GM12878 (cell line): ENCODE results near the gene PLOD2. TPM values are rescaled to one million over a fixed set of nuclear protein-coding genes. Genes with fewer than 3 reads are reported as not detected.

ENCODE experiments used
- ATAC-seq: fragments of 200-7000 bp; cut with Tn5 transposase; 3 replicates; pipeline ENCODE4 v1.9.1; 2020; ENCODE audit warnings: mild to moderate bottlenecking, moderate library complexity
- BruUV-seq: library from RNA; stranded (reverse); fragments of 400-500 nt; replicated peaks from 2 replicates; lab custom pipeline; 2021; lab: Mats Ljungman, UMichigan
- CTCF ChIA-PET: fragments of 300-600 bp; sonication (Branson Sonifier 250); formaldehyde crosslinking; extraction: SDS; loops from one replicate; lab custom pipeline; 2021; ENCODE audit warnings: inconsistent platforms; lab: Yijun Ruan, JAX
- POLR2A ChIA-PET: fragments of 350-600 bp; formaldehyde crosslinking; extraction: SDS; loops from one replicate; lab custom pipeline; 2021; ENCODE audit warnings: inconsistent platforms; lab: Charles Lee
- RAD21 ChIA-PET: fragments of 300-600 bp; sonication (Branson Sonifier 250); formaldehyde crosslinking; loops from one replicate; lab custom pipeline; 2023; ENCODE audit warnings: antibody characterized with exemption; ENCODE audit not compliant: unreplicated experiment; lab: Charles Lee
- SMC1A ChIA-PET: fragments of 300-600 bp; sonication (Branson Sonifier 250); formaldehyde crosslinking; loops from one replicate; lab custom pipeline; 2023; ENCODE audit not compliant: unreplicated experiment, uncharacterized antibody; lab: Charles Lee
- DNase-seq: peaks from one replicate; pipeline ENCODE4 v3.0.0-alpha.2; 2011; ENCODE audit warnings: low read depth, low spot score
- FAIRE-seq: peaks from 3 replicates; lab custom pipeline; 2011; peaks lifted over from hg19 to GRCh38; lab: Jason Lieb, UNC
- H2AFZ ChIP-seq: 2 replicates; pipeline ENCODE4 v1.6.0; 2011; ENCODE audit warnings: low read depth, low read length, control low read depth; ENCODE audit not compliant: control insufficient read depth
- H3K27ac ChIP-seq: 2 replicates; pipeline ENCODE4 v1.5.1; 2011; ENCODE audit warnings: control low read depth; ENCODE audit not compliant: control insufficient read depth, insufficient read depth
- H3K27me3 ChIP-seq, 2 experiments: replicated peaks in 1 of 2; 2 replicates each; pipeline versions ENCODE4 v1.6.0 to v1.6.1; 2011; ENCODE audit warnings: low read length in 1 of 2; ENCODE audit not compliant: control insufficient read depth in 2 of 2, insufficient read depth in 2 of 2
- H3K36me3 ChIP-seq, 2 experiments: 2 replicates each; pipeline ENCODE4 v1.5.1; 2011; ENCODE audit warnings: low read length in 1 of 2; ENCODE audit not compliant: control insufficient read depth in 2 of 2, insufficient read depth in 2 of 2
- H3K4me1 ChIP-seq: 2 replicates; pipeline ENCODE4 v1.6.1; 2011; ENCODE audit warnings: mild to moderate bottlenecking, low read length, moderate library complexity, mixed read lengths; ENCODE audit not compliant: control insufficient read depth, insufficient read depth
- H3K4me2 ChIP-seq: 2 replicates; pipeline ENCODE4 v1.6.0; 2011; ENCODE audit warnings: control low read depth; ENCODE audit not compliant: control insufficient read depth, insufficient read depth
- H3K4me3 ChIP-seq: fragments of 200-600 bp; sonication (generic); 2 replicates; pipeline ENCODE4 v1.5.1; 2016
- H3K79me2 ChIP-seq: 2 replicates; pipeline ENCODE4 v1.6.0; 2011; ENCODE audit warnings: low read length; ENCODE audit not compliant: control insufficient read depth, insufficient read depth
- H3K9ac ChIP-seq: 2 replicates; pipeline ENCODE4 v1.8.0; 2011; ENCODE audit warnings: low read length, control low read depth, mixed read lengths; ENCODE audit not compliant: control insufficient read depth, insufficient read depth
- H3K9me3 ChIP-seq: replicated peaks from 3 replicates; pipeline ENCODE4 v1.5.1; 2011; ENCODE audit warnings: mild to moderate bottlenecking, low read length; ENCODE audit not compliant: control insufficient read depth, insufficient read depth
- H4K20me1 ChIP-seq: 2 replicates; pipeline ENCODE4 v1.6.0; 2011; ENCODE audit not compliant: control insufficient read depth, insufficient read depth
- EED ChIP-seq: sonication (generic); IDR thresholded peaks from 2 replicates; pipeline ENCODE4 v1.6.1; 2016; ENCODE audit warnings: antibody characterized with exemption, low read depth
- FOXM1 ChIP-seq: IDR thresholded peaks from 2 replicates; pipeline ENCODE4 v1.6.1; 2012; ENCODE audit warnings: low read depth, mild to moderate bottlenecking, inconsistent platforms, low read length, moderate library complexity
- MEF2B ChIP-seq: fragments of 450-650 bp; IDR thresholded peaks from 2 replicates; pipeline ENCODE4 v1.6.1; 2018; ENCODE audit warnings: mild to moderate bottlenecking, moderate library complexity; ENCODE audit not compliant: partially characterized antibody, poor library complexity, severe bottlenecking
- MTA3 ChIP-seq: IDR thresholded peaks from 2 replicates; pipeline ENCODE4 v1.6.1; 2012; ENCODE audit warnings: low read length, inconsistent platforms, borderline replicate concordance
- MYC ChIP-seq: IDR thresholded peaks from 2 replicates; pipeline ENCODE4 v1.6.1; 2011; ENCODE audit warnings: mild to moderate bottlenecking, low read length, moderate library complexity, inconsistent platforms; ENCODE audit not compliant: insufficient read depth, insufficient replicate concordance, insufficient read length, severe bottlenecking
- NBN ChIP-seq: fragments of 450-650 bp; IDR thresholded peaks from 2 replicates; pipeline ENCODE4 v1.6.1; 2016
- POLR2AphosphoS2 ChIP-seq: IDR thresholded peaks from 2 replicates; pipeline ENCODE4 v1.6.1; 2011; ENCODE audit warnings: low read depth, mild to moderate bottlenecking, low read length, improper control_type of control experiment, moderate library complexity
- POU2F2 ChIP-seq: IDR thresholded peaks from 3 replicates; pipeline ENCODE4 v1.6.1; 2011; ENCODE audit warnings: low read depth, mild to moderate bottlenecking, low read length, borderline replicate concordance
- SUPT20H ChIP-seq: IDR thresholded peaks from 2 replicates; pipeline ENCODE4 v1.6.1; 2011; ENCODE audit warnings: low read depth, mild to moderate bottlenecking, low read length, moderate library complexity, borderline replicate concordance; ENCODE audit not compliant: control insufficient read depth
- SUZ12 ChIP-seq: fragments of 200-600 bp; sonication (generic); IDR thresholded peaks from one replicate; pipeline ENCODE4 v1.6.1; 2018; ENCODE audit warnings: antibody characterized with exemption, mild to moderate bottlenecking; ENCODE audit not compliant: unreplicated experiment
- TARDBP ChIP-seq: IDR thresholded peaks from 2 replicates; pipeline ENCODE4 v1.6.1; 2016; ENCODE audit warnings: borderline replicate concordance
- YY1 ChIP-seq: IDR thresholded peaks from 2 replicates; pipeline ENCODE4 v1.6.1; 2011; ENCODE audit warnings: low read depth, mild to moderate bottlenecking, low read length
- ZNF274 ChIP-seq: IDR thresholded peaks from one replicate; pipeline ENCODE4 v1.8.0; 2011; ENCODE audit not compliant: insufficient read length, insufficient read depth
- in situ Hi-C: fragments of 300-500 bp; cut with MboI; formaldehyde crosslinking; loops from 9 replicates; pipeline ENCODE4 v1.14.3; 2018; ENCODE audit warnings: mixed read lengths
- intact Hi-C: fragments of 100-400 bp; cut with micrococcal nuclease; formaldehyde crosslinking; loops from one replicate; pipeline ENCODE4 v1.14.2; 2022; ENCODE audit not compliant: unreplicated experiment
- polyA plus RNA-seq, 11 experiments: library from polyadenylated mRNA; depleted of rRNA in 4 of 11; unstranded in 6 of 11; stranded (reverse) in 5 of 11; fragments of >200 nt; fragmentation: Nextera tagmentation in 4 of 11; fragmentation: Illumina TruSeq in 1 of 11; extraction: Ambion mirVana in 4 of 11; extraction: Trizol in 1 of 11; gene quantifications; 1 replicate in 1 of 11; 2 replicates in 10 of 11; pipeline versions ENCODE4 v1.2.1 to v1.2.3, GENCODE V29; 2011 to 2016; ENCODE audit warnings: inconsistent platforms in 2 of 11, missing spikeins in 2 of 11, low read depth in 1 of 11
- total RNA-seq, 4 experiments: library from RNA; depleted of rRNA in 3 of 4; stranded (reverse); fragments of >200 nt in 3 of 4; fragmentation: Illumina TruSeq in 1 of 4; extraction: Trizol in 1 of 4; gene quantifications; 2 replicates each; pipeline versions ENCODE4 v1.2.1 to v1.2.3, GENCODE V29; 2013 to 2021

Gene PLOD2
- total and polyA plus RNA-seq, 10 of the 15 experiments (the other 5 are each of a cell fraction or from before 2014, with no cell fraction given), result 0.03 to 0.56 (median 0.33) TPM; not detected in 4

DNA sequence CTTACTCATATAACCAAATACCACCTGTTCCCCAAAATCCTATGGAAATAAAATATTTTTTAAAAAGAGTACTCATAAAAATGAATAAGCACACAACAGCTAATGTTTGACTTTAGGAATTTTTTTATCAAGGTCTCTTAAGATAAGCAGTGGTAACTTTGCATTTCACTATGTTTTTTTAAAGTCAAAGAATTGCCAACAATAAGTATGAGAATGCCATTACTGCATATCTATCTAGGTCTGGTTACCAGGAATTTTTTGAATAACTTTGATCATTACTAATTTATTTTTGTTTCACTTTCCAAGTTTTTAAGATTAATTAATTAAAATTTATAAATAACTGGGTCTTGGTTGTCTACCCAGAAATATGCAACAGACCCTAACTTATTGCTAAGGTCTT is 48.4 kb upstream of the PLOD2 start:
- ChIA-PET CTCF (interaction anchor here (0.7 to 1.8 kb wide), 3 partner anchors 13 to 182 kb away, joined by 4 to 5 read pairs (median 5); no protein-coding TSS in a partner anchor), RAD21 (no interaction called here), SMC1A (interaction anchor here (0.6 kb wide), 1 partner anchor 437 kb away, joined by 3 read pairs; no protein-coding TSS in a partner anchor), POLR2A (no interaction called here)
- Histone ChIP-seq H3K4me1 (no peaks in the 10 kb centered on the region), H3K9ac (no peak overlapping the region), H4K20me1 (no peaks in the 10 kb centered on the region), H3K4me3 (no peak overlapping the region), H3K79me2 (no peaks in the 10 kb centered on the region), H3K27me3 (no peaks in the 10 kb centered on the region), H2AFZ (no peak overlapping the region), H3K27ac (no peak overlapping the region), H3K4me2 (no peak overlapping the region), H3K36me3 (no peaks in the 10 kb centered on the region), H3K9me3 (no peaks in the 10 kb centered on the region)
- FAIRE-seq (no peak), DNase-seq (no peak), ATAC-seq (no peak)
- in situ Hi-C loops (no loop called here), intact Hi-C loops (no loop called here)
- TF ChIP-seq YY1 (no peak), POLR2AphosphoS2 (no peak), SUZ12 (no peak), MEF2B (no peak), TARDBP (no peak), SUPT20H (no peak), MYC (no peak), EED (no peak), MTA3 (no peak), POU2F2 (no peak), NBN (no peak), FOXM1 (no peak), ZNF274 (no peak)
- BruUV-seq, result no TSS peak
